Choroid plexus epithelial cell (primary cell): ENCODE measurements around the gene PRLR.
"Not testable (repeated sequence)": the region's sequence is repeated elsewhere in the genome, so short reads cannot be mapped to it uniquely, and the experiment has no call there.

Experiments
- DNase-seq: peaks from one replicate; pipeline ENCODE4 v3.0.0-alpha.2; 2010; ENCODE audit warnings: low read depth
- H3K4me3 ChIP-seq: 2 replicates; pipeline ENCODE4 v1.5.1; 2011; ENCODE audit warnings: low read depth, mild to moderate bottlenecking, control low read depth, low read length, moderate library complexity
- CTCF ChIP-seq: conservative IDR thresholded peaks from 2 replicates; pipeline ENCODE4 v1.5.1; 2011; ENCODE audit warnings: low read depth, mild to moderate bottlenecking, control low read depth, inconsistent platforms, low read length, moderate library complexity

The PRLR gene

GRCh38 chr5:35046774-35047173 lies 183.5 kb downstream of the PRLR start:
- TF ChIP-seq CTCF: no peak
- no peak overlapping the region for H3K4me3 ChIP-seq
- DNase-seq: peak; percentile 97

GRCh38 chr5:35045280-35045679 lies 185.0 kb downstream of the PRLR start:
- DNase-seq: no peak
- no peak for TF ChIP-seq CTCF
- H3K4me3 ChIP-seq: no peak overlapping the region

GRCh38 chr5:35044649-35045048 lies 185.6 kb downstream of the PRLR start:
- no peak for DNase-seq
- no peak overlapping the region for H3K4me3 ChIP-seq
- no peak for TF ChIP-seq CTCF

GRCh38 chr5:35042781-35043180 lies 187.5 kb downstream of the PRLR start:
- no peak overlapping the region for H3K4me3 ChIP-seq
- no peak for TF ChIP-seq CTCF
- DNase-seq: no peak

GRCh38 chr5:35041261-35041660 lies 189.0 kb downstream of the PRLR start:
- TF ChIP-seq CTCF: no peak
- H3K4me3 ChIP-seq: no peak overlapping the region
- no peak for DNase-seq

- H3K4me3 ChIP-seq: no peak overlapping the region
- no peak for TF ChIP-seq CTCF
- peak; percentile 47 for DNase-seq
These were observed 191.4 kb downstream of the PRLR start for GRCh38 chr5:35038891-35039290.

- no peak for DNase-seq
- H3K4me3 ChIP-seq: no peak overlapping the region
- TF ChIP-seq CTCF: no peak
These were observed 193.8 kb downstream of the PRLR start for GRCh38 chr5:35036536-35036935.

GRCh38 chr5:35035929-35036328 lies 194.4 kb downstream of the PRLR start:
- DNase-seq, H3K4me3 ChIP-seq: not testable (repeated sequence)
